ENCODE results near the gene LIPN.
A peak's percentile ranks its signal among the peaks of the same experiment; 100 is the strongest.

LIPN gene

DNA sequence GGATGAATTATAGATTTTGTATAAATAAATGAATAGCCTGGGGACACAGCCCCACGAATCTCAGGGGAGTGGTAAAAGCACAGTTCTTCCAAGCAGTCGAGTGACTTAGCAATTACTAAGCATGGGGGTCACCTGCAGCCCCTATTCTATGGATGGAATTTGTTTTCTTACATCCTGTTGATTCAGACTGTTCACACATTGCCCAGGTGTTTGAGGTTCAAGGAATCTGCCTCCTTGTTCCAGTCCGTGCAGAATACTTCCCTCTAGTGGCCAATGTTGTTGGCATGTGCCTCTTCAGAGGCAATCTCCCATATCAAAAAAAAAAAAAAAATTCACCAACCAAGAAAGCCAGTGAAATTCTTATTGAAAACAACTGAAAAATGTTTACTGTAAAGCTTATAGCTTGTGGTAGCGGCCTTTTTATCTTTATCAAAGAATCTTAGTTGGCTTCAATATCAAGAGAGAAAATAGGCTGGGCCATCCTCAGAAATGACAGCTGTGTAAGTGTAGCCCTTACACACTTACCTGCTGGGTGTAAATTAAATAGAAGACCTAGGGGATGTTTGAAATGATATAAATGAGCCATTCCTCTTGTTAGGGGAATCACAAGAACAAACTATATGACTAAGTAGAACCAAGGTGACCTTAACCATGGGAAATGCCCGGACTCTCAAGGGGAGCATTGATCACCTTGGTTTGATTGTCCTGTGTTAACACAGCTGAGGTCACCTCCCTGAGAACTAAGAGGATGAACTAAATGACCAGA lies 50.6 kb downstream of the LIPN start:
- H3K4me3 ChIP-seq (ENCODE audit: control insufficient read depth, low read depth, low read length), result no peak overlapping the region
- DNase-seq (ENCODE audit: low read depth), result peak; percentile 49
- TF ChIP-seq, protein P1, sequence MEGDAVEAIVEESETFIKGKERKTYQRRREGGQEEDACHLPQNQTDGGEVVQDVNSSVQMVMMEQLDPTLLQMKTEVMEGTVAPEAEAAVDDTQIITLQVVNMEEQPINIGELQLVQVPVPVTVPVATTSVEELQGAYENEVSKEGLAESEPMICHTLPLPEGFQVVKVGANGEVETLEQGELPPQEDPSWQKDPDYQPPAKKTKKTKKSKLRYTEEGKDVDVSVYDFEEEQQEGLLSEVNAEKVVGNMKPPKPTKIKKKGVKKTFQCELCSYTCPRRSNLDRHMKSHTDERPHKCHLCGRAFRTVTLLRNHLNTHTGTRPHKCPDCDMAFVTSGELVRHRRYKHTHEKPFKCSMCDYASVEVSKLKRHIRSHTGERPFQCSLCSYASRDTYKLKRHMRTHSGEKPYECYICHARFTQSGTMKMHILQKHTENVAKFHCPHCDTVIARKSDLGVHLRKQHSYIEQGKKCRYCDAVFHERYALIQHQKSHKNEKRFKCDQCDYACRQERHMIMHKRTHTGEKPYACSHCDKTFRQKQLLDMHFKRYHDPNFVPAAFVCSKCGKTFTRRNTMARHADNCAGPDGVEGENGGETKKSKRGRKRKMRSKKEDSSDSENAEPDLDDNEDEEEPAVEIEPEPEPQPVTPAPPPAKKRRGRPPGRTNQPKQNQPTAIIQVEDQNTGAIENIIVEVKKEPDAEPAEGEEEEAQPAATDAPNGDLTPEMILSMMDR (IDR thresholded peaks at IDR 0.05; ENCODE audit: control insufficient read depth, insufficient read depth, low read depth, low read length, missing control alignments), result peak; percentile 85

DNA sequence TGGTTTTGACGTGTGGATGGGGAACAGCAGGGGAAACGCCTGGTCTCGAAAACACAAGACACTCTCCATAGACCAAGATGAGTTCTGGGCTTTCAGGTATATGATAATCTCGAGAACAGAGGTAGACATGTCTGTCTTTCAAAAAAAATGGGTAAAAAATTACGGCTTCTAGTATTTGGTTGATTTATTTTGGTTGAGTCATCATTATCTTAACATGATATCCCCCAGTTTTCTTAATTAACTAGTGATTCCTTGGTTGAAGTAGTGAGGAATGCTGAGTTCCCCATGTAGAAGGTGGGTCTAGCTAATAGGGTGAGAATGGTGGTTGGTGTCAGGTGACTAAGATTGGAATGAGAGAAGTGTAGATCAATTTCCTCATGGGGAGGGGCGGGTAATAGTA lies 53.4 kb downstream of the LIPN start:
- no peak for DNase-seq (ENCODE audit: low read depth)
- TF ChIP-seq, protein P1 (IDR thresholded peaks at IDR 0.05; ENCODE audit: control insufficient read depth, insufficient read depth, low read depth, low read length, missing control alignments), result no peak
- H3K4me3 ChIP-seq (ENCODE audit: control insufficient read depth, low read depth, low read length), result no peak overlapping the region

DNA sequence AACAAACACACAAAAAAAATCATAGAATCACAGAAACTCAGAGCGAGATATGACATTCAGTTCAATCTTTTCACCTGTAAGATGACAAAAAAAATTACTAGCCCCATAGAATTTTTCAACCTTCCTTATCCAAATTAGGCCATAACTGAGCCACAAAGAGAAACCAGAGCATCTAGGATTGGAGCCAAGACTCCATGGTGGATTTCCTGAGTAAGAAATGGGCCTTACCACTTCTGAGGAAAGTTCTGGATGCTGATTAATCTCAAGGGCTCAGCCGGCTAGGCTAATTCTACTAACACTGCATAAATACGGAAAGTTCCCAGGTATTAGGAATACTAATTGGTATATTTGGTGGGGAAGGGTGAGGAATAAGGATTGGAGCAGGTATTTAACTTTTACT lies 59.5 kb downstream of the LIPN start:
- no peak overlapping the region for H3K4me3 ChIP-seq (ENCODE audit: control insufficient read depth, low read depth, low read length)
- DNase-seq (ENCODE audit: low read depth), result peak; percentile 40
- TF ChIP-seq, protein P1 (IDR thresholded peaks at IDR 0.05; ENCODE audit: control insufficient read depth, insufficient read depth, low read depth, low read length, missing control alignments), result no peak

DNA sequence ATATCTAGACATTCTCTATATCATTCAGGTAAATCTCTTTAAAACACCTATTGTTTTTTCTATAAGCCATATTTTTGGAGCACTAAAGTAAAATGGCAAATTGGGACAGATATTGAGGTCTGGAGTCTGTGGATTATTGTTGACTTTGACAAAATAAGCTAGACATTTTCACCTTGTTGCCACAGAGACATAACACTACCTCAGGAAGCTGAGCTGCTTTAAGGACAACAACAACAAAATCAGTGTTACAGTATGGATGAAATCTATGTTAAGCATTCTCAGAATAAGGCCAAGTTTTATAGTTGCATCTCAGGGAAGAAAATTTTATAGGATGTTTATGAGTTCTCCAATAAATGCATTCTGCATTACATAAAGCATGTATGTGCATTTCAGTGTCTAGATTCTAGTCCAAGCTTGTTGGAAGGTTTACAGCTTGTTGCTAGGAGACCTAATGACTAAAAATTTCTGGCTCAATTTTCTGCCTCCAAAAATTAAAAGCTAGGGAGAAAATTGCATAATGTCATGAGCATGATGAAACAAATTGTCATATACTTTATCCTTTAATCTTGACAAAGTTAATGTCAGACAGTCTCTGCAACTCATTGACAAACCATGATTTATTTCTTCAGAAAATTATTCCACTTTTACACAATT lies 61.1 kb downstream of the LIPN start:
- DNase-seq (ENCODE audit: low read depth), result peak; percentile 69
- TF ChIP-seq, protein P1 (IDR thresholded peaks at IDR 0.05; ENCODE audit: control insufficient read depth, insufficient read depth, low read depth, low read length, missing control alignments), result no peak
- no peak overlapping the region for H3K4me3 ChIP-seq (ENCODE audit: control insufficient read depth, low read depth, low read length)

DNA sequence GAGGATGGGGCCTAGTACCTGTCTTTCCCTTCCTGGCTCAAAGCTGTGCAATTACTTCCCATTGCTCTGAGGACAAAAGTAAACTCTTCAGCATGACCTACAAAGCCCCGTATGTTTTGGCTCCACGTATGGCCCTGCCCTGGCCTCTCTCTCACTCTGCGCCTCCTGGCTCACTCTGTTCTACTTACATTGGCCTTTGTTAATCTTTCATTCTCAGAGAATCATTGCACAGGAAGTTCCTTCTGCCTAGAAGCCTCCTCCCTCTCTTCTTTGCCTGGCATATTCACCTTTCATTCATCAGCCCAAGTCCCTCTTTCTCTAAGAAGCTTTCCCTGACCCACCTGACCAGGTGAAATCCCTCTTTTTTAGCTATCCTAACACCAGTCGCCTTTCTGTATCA lies 66.6 kb downstream of the LIPN start:
- TF ChIP-seq, protein P1 (IDR thresholded peaks at IDR 0.05; ENCODE audit: control insufficient read depth, insufficient read depth, low read depth, low read length, missing control alignments), result no peak
- no peak for DNase-seq (ENCODE audit: low read depth)
- H3K4me3 ChIP-seq (ENCODE audit: control insufficient read depth, low read depth, low read length), result no peak overlapping the region

DNA sequence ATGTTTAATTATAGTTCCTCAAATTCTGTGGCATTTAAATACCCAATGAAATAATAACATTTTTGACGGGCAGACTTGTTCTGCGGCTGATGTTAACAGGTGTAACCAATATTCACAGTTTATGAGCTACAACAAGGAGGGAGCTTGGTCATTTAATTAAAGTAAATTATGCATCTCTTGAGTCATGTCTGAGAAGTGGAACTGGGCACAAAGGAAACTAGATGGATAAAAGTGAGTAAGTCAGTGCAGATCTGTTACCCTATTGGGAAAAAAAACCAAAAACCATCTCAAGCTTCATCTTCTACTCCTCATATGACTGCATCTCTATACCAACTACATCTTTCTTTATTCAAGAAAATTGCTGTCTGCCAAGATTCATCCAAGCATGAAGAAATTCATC lies 67.9 kb downstream of the LIPN start:
- no peak overlapping the region for H3K4me3 ChIP-seq (ENCODE audit: control insufficient read depth, low read depth, low read length)
- no peak for DNase-seq (ENCODE audit: low read depth)
- TF ChIP-seq, protein P1 (IDR thresholded peaks at IDR 0.05; ENCODE audit: control insufficient read depth, insufficient read depth, low read depth, low read length, missing control alignments), result no peak

Measured in AG09309 (cell line).